Fibroblast of the aortic adventitia (primary cell): ENCODE measurements around the gene ROR1. TPM values are rescaled to one million over a fixed set of nuclear protein-coding genes. Genes with fewer than 3 reads are reported as not detected.

Source experiments
- DNase-seq: peaks from one replicate; pipeline ENCODE4 v3.0.0-alpha.2; 2010; ENCODE audit warnings: low read depth
- H3K4me3 ChIP-seq: 2 replicates; pipeline ENCODE4 v1.5.1; 2011; ENCODE audit warnings: low read depth, mild to moderate bottlenecking, control low read depth, low read length, moderate library complexity
- total RNA-seq: library from RNA; depleted of rRNA; stranded (reverse); fragments of >200 nt; gene quantifications from 2 replicates; pipeline ENCODE4 v1.2.3, GENCODE V29; 2012; ENCODE audit warnings: low replicate concordance
- TF ChIP-seq, protein P1 (sequence below): IDR thresholded peaks from 2 replicates; pipeline ENCODE4 v1.5.1; 2011; ENCODE audit warnings: mild to moderate bottlenecking, low read length, control low read depth, inconsistent platforms; ENCODE audit not compliant: insufficient read depth

ROR1 gene
- total RNA-seq, 1 donor, result 18.8 TPM

DNA sequence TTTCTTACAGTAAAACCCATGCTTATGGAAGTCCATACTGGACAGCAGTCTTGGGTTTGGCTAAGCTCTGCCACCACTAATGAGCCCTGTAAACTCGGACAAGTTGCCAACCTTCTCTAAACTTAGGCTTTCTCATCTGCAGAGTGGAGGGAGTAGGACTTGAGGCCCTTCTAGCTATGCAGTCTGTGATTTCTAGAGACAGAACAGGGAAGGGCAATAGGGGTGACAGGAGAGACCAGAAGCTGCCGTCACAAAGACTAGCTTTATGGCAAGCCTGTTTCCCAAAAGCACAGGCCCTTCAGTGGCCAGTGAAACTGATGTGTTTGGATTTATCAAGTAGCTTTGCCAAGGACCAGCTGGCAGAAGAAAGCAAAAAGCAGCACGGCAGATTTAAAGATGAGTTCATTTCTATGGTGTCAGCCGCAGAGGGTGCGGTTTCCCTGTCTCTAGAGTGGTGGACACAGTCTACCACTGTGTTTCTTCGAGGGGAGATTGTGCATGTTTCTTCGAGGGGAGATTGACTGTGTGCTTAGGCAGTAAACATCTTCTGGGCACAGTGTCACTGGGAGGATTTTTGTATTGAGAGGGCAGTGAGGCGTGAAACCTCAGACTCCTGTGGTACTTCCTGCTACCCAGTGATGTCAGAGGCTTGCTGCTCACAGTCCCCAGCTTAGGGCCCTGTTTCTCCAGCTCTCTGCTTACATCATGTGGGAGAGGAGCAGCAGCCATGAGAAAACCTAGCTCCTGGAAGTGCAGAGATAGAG is 119.0 kb downstream of the ROR1 start:
- DNase-seq, result peak; percentile 61
- no peak overlapping the region for H3K4me3 ChIP-seq
- TF ChIP-seq, protein P1, sequence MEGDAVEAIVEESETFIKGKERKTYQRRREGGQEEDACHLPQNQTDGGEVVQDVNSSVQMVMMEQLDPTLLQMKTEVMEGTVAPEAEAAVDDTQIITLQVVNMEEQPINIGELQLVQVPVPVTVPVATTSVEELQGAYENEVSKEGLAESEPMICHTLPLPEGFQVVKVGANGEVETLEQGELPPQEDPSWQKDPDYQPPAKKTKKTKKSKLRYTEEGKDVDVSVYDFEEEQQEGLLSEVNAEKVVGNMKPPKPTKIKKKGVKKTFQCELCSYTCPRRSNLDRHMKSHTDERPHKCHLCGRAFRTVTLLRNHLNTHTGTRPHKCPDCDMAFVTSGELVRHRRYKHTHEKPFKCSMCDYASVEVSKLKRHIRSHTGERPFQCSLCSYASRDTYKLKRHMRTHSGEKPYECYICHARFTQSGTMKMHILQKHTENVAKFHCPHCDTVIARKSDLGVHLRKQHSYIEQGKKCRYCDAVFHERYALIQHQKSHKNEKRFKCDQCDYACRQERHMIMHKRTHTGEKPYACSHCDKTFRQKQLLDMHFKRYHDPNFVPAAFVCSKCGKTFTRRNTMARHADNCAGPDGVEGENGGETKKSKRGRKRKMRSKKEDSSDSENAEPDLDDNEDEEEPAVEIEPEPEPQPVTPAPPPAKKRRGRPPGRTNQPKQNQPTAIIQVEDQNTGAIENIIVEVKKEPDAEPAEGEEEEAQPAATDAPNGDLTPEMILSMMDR, result no peak

DNA sequence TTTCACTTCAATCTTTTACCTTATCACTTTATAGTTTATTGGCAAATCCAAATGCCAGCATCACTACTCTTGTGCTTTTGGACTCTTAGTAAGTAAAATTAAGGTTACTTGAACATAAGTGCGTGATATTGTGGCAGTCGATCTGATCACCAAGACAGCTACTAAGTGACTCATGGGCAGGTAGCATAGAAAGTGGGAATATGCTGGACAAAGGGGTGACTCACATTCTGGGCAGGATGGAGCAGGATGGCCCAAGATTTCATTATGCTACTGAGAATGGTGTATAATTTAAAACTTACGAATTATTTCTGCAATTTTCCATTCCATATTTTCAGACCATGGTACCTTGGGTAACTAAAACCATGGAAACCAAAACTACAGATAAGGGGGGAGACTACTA is 120.2 kb downstream of the ROR1 start:
- TF ChIP-seq, protein P1, result no peak
- no peak overlapping the region for H3K4me3 ChIP-seq
- DNase-seq, result no peak

DNA sequence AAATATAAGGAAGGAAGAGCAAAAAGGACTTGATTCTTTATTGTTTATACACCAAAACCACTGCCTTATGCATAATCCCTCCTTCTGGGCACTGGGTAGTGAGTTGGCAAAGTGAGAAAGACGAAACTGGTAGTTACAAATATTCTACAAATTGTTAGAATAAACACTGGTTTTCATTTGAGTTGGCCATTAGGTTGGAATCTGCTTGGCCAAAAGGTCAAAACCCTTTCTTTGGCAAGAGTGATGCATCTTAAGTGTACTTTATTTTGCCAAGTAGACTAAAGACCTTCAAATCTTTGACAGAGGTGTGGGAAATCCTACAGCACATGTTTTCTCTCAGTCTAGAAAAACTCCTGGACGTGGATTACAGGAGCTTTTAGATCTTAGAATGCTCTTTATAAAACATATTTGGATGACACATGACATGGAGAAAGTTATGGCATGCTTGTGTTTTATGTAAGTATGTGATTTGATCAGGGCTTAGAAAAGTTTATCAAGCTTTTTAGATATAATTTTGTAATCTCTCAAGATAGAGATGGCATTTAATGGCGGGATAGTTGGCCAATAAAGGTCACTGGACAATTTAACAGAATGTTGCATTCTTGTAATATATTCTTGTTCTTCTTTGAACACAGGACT is 120.9 kb downstream of the ROR1 start:
- no peak overlapping the region for H3K4me3 ChIP-seq
- DNase-seq, result peak; percentile 52
- TF ChIP-seq, protein P1, result no peak

DNA sequence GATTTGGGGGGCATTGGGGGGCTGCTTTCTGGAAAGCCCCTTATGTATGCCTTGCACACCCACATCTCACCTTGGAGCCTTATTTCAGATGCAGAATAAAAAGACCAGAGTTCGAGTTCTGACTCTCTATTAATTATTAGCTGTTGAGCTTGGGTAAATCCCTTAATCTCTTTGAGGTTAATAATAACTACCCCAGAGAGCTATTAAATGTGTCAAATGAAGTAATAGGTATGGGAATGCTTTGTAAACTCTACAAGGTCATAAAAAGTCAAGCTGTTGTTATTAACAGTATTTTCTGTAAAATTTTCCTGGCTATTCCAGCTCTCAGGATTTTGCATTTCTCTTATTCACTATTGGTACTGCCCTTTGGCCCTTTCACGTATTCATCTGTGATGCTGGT is 122.9 kb downstream of the ROR1 start:
- TF ChIP-seq, protein P1, result no peak
- H3K4me3 ChIP-seq, result no peak overlapping the region
- no peak for DNase-seq

DNA sequence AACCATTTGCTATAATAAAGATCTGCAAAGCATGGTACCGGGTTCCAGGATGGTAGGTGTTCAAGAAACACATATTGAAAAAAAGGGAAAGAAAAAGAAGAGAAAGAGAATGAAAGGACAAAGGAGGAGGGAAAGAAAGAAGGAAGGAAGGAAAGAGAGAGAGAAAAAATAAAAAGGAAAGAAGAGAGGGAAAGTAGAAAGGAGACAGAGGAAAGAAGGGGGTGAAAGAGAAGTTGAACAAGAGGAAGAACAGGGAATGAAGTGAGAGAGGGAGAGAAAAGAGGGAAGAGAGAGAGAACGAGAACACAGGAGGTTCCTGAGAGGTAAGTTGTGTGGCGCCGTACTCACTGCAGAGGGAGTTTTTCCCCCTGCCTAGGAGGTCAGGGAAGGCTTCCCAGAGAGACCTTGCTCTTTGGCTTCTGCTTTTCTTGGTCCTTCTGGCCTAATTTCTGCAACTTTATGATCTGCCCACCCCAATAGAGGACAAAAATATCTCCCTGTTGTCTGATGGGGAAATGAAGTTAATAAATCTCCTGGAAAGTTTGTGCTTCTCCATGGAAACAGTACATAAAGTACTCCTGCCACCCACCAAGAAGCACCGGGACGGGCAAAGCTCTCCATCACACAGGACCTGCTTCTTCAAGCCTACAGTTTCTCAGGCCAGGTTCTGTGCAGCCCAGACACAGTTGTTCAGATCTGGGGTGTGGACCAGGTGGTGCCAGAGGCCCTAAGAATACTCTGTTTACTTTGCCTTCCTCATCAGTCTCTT is 124.8 kb downstream of the ROR1 start:
- DNase-seq, result no peak
- H3K4me3 ChIP-seq, result no peak overlapping the region
- TF ChIP-seq, protein P1, result no peak

DNA sequence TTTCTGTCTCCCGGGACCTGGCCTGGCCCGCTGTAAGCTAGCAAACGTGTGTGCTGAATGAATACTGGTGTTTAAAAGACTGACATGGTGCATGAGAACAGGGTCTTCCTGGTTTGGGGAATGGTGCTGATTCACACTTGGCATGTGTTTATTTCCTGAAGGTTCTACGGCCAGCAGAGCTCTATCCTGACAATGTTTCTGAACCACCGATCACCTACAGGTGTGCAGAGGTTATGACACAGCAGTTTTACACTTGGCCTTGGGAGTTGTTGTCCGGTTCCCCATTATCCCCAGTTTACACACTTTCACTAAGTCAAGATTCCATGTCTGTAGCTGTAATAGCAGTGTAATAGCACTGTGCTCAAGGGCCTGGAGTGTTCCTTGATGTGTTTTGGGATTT is 127.3 kb downstream of the ROR1 start:
- no peak for DNase-seq
- TF ChIP-seq, protein P1, result no peak
- H3K4me3 ChIP-seq, result no peak overlapping the region
